ENCODE results near the gene SET. TPM values are rescaled to one million over a fixed set of nuclear protein-coding genes. Genes with fewer than 3 reads are reported as not detected.
"Not testable (repeated sequence)": the region's sequence is repeated elsewhere in the genome, so short reads cannot be mapped to it uniquely, and the experiment has no call there.

Gene SET
- polyA plus RNA-seq, 3 donors from 2014 or later, result 151 to 233 (median 232) TPM

GRCh38 chr9:128694344-128694743, 5.3 kb downstream of the SET start:
- H3K4me1 Mint-ChIP-seq, result peaks cover 19 to 35% of the 10 kb centered on the region in 2 donors
- H3K27me3 Mint-ChIP-seq (ENCODE audit: low read depth in 3 of 3), result peaks cover 4 to 10% (median 5%) of the 10 kb centered on the region in 3 donors
- no peak for DNase-seq
- H3K4me3 Mint-ChIP-seq, result no peak overlapping the region
- H3K9me3 Mint-ChIP-seq, result no peaks in the 10 kb centered on the region
- H3K36me3 Mint-ChIP-seq, result peaks cover 18 to 28% (median 21%) of the 10 kb centered on the region in 3 donors
- H3K27ac Mint-ChIP-seq, result peak overlapping the region in 2 of 6 donors; percentile 20 to 23

- H3K27ac Mint-ChIP-seq, result peak overlapping the region in 3 of 6 donors; percentile 13 to 71 (median 71)
- H3K4me1 Mint-ChIP-seq, result peaks cover 7 to 19% of the 10 kb centered on the region in 2 donors
- H3K9me3 Mint-ChIP-seq, result no peaks in the 10 kb centered on the region
- H3K27me3 Mint-ChIP-seq (ENCODE audit: low read depth in 3 of 3), result peaks cover 0 to 4% (median 3%) of the 10 kb centered on the region in 3 donors
- no peak for DNase-seq
- H3K4me3 Mint-ChIP-seq, result no peak overlapping the region
- H3K36me3 Mint-ChIP-seq, result peaks cover 13 to 20% (median 13%) of the 10 kb centered on the region in 3 donors
Observed at GRCh38 chr9:128696923-128697707, 8.1 kb downstream of the SET start.

GRCh38 chr9:128699096-128699795, 10.2 kb downstream of the SET start:
- H3K27me3 Mint-ChIP-seq (ENCODE audit: low read depth in 3 of 3); H3K4me3 Mint-ChIP-seq; DNase-seq; H3K9me3 Mint-ChIP-seq; H3K27ac Mint-ChIP-seq; H3K36me3 Mint-ChIP-seq: not testable (repeated sequence)
- H3K4me1 Mint-ChIP-seq, result peaks cover 6 to 10% of the 10 kb centered on the region in 2 donors

DNA sequence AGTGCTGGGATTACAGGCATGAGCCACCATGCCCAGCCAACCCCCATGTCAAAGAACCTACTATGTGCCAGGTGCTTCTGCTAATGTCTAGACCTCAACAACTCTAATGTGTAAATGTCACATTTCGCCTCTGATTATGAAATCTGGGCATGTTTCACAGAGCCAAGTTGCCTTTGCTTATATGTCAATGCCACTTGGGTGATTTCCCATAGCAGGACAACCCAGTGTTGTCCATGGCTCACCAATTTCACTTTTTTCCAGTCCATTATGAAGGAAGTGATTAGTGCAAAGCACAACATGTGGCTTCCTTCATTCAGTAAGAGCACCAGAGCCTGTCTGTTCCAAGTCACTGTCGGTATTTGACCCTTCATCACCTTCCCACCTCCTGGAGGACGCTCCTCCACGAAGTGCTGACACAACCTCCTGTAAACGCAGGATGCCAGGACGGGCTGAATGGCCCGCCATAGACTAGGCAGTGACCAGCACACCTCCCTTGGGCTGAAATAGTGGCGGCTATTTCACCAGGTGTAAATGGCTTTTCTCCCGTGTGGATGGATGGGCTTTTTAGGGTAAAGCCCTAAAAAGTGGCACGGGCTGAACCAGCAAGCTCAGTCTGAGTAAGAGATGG, 12.3 kb downstream of the SET start:
- Mint-ChIP-seq H3K4me1 (peaks cover 6 to 10% of the 10 kb centered on the region in 2 donors), H3K9me3 (no peaks in the 10 kb centered on the region), H3K27ac (no peak overlapping the region), H3K36me3 (peaks cover 0 to 1% (median 0%) of the 10 kb centered on the region in 3 donors), H3K4me3 (peak overlapping the region; percentile 27 to 91 (median 62)), H3K27me3 (ENCODE audit: low read depth in 3 of 3) (peaks cover 0 to 6% (median 3%) of the 10 kb centered on the region in 3 donors)
- DNase-seq, result no peak

DNA sequence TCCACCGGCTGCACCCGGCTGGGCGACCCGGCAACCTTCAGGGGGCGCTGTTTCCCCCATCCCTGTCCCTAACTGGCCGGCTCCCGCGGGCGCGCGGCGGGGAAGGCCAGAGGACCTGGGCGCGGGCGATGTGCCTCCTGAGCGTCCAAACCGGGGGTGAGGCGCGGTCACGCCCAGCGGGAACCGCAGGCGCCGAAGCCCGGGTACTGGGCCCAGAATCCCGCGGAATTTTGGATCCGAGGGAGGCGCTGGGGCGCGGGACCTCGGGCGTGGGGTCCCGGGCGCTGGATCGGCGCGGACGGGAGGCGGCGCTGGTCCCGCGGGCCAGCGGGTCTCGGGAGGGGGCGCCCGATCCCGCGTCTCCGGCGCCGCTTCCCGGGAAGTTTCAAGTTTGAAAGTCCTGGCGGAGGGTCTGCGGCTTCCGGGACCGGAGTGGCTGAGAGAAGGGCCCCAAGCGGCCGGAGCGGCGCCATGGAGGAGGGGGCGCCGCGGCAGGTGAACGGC, 13.5 kb downstream of the SET start, which contains the start of gene PKN3:
Gene PKN3, plus strand, starts transcription at position 59 of the 504 bp plus-strand sequence. Its CDS starts 413 bp downstream, at position 472.
- Mint-ChIP-seq H3K27ac (peak within 1 kb of the TSS in 3 of 6 donors; percentile 55 to 89 (median 69)), H3K9me3 (no peaks in the 10 kb centered on the region), H3K27me3 (ENCODE audit: low read depth in 3 of 3) (peaks cover 0 to 2% (median under 1%) of the 10 kb centered on the region in 3 donors), H3K4me1 (peaks cover 6 to 10% of the 10 kb centered on the region in 2 donors), H3K36me3 (no peaks in the 10 kb centered on the region), H3K4me3 (peak within 1 kb of the TSS; percentile 84 to 95 (median 91))
- peak; percentile 82 to 85 (median 84) for DNase-seq

DNA sequence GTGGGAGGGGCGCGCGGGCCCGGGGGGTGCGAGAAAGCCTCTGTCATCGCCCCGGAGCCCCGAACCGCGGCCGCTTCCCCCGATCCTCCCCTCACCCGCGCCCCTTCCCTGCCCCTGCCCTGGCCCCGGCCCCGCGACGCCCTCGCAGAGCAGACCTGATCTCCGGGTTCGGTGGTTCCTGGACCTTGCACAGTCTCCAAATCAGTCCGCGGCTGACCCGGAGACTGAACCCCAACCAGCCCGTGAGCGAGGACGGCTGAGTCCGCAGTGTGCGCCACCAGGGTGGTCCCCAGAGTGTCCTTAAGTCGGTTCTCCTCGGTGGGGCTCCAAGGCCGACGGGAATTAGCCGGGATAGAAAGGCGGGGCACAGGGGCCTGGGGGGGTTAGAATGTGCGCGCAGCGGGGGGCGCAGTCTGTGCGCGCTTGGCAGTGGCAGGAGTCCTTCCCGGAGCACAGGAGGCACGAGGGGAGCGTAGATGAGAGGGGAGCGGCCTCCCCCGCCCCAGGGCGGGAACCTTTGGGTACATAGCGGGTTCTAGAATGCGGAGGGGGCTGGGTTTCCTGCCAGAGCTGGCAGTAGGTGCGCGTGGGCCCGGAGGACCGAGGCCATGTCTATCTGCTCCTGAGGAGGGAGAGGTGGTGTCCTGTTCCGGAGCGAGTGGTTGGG, 14.1 kb downstream of the SET start:
- H3K4me1 Mint-ChIP-seq, result peaks cover 6 to 10% of the 10 kb centered on the region in 2 donors
- peaks cover 0 to 2% (median 0%) of the 10 kb centered on the region in 3 donors for H3K27me3 Mint-ChIP-seq (ENCODE audit: low read depth in 3 of 3)
- no peaks in the 10 kb centered on the region for H3K9me3 Mint-ChIP-seq
- no peaks in the 10 kb centered on the region for H3K36me3 Mint-ChIP-seq
- H3K27ac Mint-ChIP-seq, result peak overlapping the region in 1 of 6 donors; percentile 55
- H3K4me3 Mint-ChIP-seq, result peak overlapping the region; percentile 65 to 82 (median 75)
- DNase-seq, result peak in 2 of 3 donors; percentile 19 to 25

- Mint-ChIP-seq H3K4me3 (peak overlapping the region; percentile 65 to 82 (median 75)), H3K27me3 (ENCODE audit: low read depth in 3 of 3) (peaks cover 0 to 2% (median 0%) of the 10 kb centered on the region in 3 donors), H3K36me3 (no peaks in the 10 kb centered on the region), H3K27ac (no peak overlapping the region), H3K9me3 (no peaks in the 10 kb centered on the region), H3K4me1 (peaks cover 6 to 10% of the 10 kb centered on the region in 2 donors)
- DNase-seq, result no peak
Observed at GRCh38 chr9:128703616-128704355, 14.8 kb downstream of the SET start.

- no peaks in the 10 kb centered on the region for H3K36me3 Mint-ChIP-seq
- H3K27ac Mint-ChIP-seq, result no peak overlapping the region
- H3K4me1 Mint-ChIP-seq, result peaks cover 6 to 10% of the 10 kb centered on the region in 2 donors
- H3K4me3 Mint-ChIP-seq, result peak overlapping the region; percentile 21 to 69 (median 52)
- peaks cover 0 to 2% (median 0%) of the 10 kb centered on the region in 3 donors for H3K27me3 Mint-ChIP-seq (ENCODE audit: low read depth in 3 of 3)
- H3K9me3 Mint-ChIP-seq, result no peaks in the 10 kb centered on the region
- no peak for DNase-seq
Observed at GRCh38 chr9:128704356-128704670, 15.3 kb downstream of the SET start.

- Mint-ChIP-seq H3K4me3 (no peak overlapping the region), H3K4me1 (peaks cover 6 to 10% of the 10 kb centered on the region in 2 donors), H3K27me3 (ENCODE audit: low read depth in 3 of 3) (peaks cover 0 to 4% (median 0%) of the 10 kb centered on the region in 3 donors), H3K9me3 (no peaks in the 10 kb centered on the region), H3K36me3 (no peaks in the 10 kb centered on the region), H3K27ac (no peak overlapping the region)
- no peak for DNase-seq
Observed at GRCh38 chr9:128705051-128705965, 16.3 kb downstream of the SET start.

- peaks cover 6 to 10% of the 10 kb centered on the region in 2 donors for H3K4me1 Mint-ChIP-seq
- no peak overlapping the region for H3K4me3 Mint-ChIP-seq
- no peak overlapping the region for H3K27ac Mint-ChIP-seq
- H3K36me3 Mint-ChIP-seq, result no peaks in the 10 kb centered on the region
- H3K9me3 Mint-ChIP-seq, result no peaks in the 10 kb centered on the region
- no peak for DNase-seq
- H3K27me3 Mint-ChIP-seq (ENCODE audit: low read depth in 3 of 3), result peaks cover 0 to 5% (median 0%) of the 10 kb centered on the region in 3 donors
Observed at GRCh38 chr9:128706045-128706444, 17.0 kb downstream of the SET start.

DNA sequence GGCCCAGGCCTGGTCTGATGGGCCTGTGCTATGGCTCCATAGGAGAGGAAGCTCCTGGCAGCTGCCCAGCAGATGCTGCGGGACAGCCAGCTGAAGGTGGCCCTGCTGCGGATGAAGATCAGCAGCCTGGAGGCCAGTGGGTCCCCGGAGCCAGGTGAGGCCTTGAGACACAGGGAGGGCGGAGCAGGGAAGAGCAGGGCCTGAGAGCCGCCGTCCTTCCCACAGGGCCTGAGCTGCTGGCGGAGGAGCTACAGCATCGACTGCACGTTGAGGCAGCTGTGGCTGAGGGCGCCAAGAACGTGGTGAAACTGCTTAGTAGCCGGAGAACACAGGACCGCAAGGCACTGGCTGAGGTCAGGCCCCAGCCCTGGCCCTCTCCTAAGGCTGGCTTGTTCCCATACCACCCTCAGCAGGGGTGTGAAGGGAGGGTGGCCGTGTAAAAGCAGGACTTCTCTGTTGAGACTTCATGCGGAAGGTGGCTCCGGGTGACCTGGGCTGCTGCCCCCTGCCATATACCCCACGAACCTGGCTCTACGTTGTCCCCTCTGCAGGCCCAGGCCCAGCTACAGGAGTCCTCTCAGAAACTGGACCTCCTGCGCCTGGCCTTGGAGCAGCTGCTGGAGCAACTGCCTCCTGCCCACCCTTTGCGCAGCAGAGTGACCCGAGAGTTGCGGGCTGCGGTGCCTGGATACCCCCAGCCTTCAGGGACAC, 17.8 kb downstream of the SET start:
- no peak overlapping the region for H3K4me3 Mint-ChIP-seq
- DNase-seq, result no peak
- peaks cover 0 to 5% (median 2%) of the 10 kb centered on the region in 3 donors for H3K27me3 Mint-ChIP-seq (ENCODE audit: low read depth in 3 of 3)
- H3K9me3 Mint-ChIP-seq, result no peaks in the 10 kb centered on the region
- no peak overlapping the region for H3K27ac Mint-ChIP-seq
- peaks cover 6 to 9% of the 10 kb centered on the region in 2 donors for H3K4me1 Mint-ChIP-seq
- H3K36me3 Mint-ChIP-seq, result no peaks in the 10 kb centered on the region
